GM19455 (cell line): ENCODE results near the gene PRRT1.
"Not testable (repeated sequence)": the region's sequence is repeated elsewhere in the genome, so short reads cannot be mapped to it uniquely, and the experiment has no call there.

Source experiments
- ATAC-seq: cut with Tn5 transposase; IDR thresholded peaks from one replicate; pipeline ENCODE4 v1.9.1; 2021; ENCODE audit not compliant: unreplicated experiment

Gene PRRT1

DNA sequence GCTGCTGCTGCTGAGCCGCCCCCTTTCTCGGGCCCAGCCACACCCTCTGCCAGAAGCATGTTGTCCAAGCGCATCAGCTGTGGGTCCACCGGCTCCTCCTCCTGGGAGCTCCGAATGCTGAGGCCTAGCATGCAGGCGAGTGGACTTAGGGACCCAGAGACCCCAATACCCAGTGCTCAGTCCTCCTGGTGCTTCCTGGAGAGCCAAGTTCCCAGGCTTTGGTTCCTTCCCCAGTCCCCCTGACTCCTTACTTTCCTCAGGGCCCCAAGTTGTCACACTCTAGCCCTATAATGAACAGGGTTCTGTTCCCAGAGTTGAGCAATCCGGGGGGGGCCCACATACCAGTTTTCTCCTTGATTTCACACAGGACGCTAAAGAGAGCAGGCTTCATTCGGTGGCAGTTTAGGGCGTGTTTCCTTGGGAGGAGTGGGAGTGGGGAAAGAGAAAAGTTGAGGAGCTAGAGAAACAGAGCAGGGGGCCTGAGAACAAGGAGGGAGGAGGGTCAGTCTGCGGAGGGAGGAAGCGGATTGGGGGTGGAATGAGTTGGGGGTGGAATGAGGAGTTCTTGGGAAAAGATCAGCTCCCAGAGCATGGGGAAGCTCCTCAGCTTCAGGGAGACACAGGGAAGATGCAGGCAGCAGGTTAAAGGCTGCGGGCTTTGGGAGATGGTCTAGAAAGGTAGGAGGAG is 36.8 kb upstream of the PRRT1 start:
- ATAC-seq, result no peak

DNA sequence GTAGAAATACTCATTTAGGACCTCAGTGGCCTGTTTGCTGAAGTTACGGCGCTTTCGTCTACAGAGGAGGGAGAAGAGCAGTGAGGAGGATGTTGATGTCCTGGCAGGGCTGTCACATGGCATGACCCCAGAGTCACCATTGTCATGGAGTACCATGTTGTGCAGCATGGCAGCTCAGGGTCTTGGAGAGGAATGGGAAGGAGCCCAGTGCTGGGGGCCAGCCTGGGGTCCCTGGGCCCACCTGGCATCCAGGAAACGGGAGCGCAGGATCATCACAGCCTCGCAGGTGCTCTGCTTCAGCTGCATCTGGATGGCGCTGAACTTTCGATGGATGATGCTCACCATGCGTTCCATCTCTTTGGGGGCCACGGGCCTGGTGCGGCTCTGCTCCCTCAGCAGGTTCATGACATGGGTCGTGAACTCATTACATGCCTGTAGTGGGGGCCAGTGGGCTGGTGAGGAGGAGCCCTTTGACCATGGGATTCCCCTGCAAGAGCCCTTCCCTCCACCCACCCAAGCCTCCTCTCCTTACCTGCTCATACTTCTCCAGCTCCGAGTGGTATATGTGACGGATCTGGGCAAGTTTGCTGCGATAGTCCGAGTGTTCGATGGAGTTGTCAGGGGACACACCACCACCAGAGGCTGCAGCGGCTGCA is 36.1 kb upstream of the PRRT1 start:
- ATAC-seq, result not testable (repeated sequence)

DNA sequence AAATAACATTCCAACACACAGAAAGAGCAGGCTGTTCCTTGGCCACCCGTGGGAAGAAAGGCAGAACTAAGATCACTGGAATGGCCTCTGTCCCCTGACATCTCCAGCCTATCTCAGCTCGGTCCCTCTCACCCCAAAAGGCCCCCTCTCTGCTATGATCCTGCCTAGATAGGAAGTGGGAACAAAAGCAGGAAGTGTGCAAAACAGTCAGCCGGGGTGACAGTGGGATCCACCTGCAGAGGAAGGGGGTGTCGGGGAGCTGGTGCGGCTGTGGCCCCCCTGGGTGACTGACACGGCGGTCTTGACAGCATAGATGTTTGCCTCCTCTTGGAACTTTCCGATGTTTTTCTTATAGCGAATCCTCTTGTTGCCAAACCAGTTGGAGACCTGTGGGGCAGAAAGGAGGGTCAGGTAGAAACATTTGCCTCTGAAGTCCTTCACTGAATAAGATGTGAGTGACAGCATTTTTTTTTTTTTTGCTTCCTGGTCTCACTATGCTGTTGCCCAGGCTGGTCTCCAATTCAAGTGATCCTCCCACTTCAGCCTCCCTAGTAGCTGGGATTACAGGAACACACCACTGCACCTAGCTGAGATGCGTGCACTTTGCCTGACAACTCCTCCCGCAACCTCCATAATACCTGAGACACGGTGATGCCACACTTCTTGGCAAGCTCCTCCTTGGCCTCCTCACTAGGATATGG is 35.4 kb upstream of the PRRT1 start:
- no peak for ATAC-seq

DNA sequence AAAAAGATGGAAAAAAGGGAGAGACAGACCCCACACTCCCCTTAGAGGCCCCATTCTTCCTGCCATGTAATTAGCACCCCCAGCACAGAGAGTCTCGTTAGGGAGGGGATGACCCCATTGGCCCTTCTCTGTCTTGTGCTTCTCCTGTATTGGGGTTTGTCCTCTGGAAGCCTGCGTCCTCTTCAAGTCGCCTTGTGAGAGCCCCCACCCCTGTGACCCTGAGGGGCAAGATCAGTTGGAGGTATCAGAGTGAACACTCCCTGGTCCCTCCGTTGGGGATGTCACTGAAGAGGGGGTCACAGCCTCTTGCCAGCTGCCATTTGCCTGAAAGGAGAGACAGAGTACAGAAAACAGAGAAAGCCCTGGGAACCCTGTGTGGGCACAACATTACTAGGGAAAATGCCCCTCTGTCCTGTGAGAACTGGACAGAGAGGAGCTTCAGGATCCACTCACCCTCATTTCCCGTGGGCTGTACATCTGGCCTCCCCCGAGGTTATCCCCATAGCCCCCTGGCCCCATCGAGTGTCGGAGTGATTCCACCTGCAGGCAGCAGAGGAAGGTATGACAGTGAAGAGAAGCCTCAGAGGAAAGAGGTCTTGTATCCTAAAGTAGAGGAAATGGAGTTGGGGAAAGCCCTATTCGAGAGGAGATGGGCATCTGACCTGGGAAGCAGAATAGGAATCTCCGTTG is 34.6 kb upstream of the PRRT1 start:
- not testable (repeated sequence) for ATAC-seq

DNA sequence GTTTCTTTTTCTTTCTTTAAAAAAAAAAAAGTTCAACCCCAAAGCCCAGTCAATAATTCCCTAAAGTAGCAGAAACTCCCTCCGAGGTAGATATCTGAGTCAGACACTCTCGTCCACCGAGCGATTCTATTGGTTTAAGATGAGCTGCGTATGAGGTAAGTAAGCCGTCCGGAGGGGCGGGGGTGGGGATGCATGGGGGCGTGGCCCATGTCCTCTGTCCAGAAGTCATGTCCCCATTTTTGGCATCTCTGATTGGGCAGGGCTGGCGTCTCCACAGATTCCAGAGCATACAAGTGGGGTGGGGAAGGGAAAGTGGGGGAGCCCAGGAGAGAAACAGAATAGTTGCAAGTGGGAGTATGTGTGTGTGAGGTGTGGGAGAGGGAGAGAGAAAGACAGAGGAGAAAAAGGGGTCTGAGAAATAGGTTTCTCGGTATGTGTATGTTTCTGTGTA is 34.0 kb upstream of the PRRT1 start:
- not testable (repeated sequence) for ATAC-seq

DNA sequence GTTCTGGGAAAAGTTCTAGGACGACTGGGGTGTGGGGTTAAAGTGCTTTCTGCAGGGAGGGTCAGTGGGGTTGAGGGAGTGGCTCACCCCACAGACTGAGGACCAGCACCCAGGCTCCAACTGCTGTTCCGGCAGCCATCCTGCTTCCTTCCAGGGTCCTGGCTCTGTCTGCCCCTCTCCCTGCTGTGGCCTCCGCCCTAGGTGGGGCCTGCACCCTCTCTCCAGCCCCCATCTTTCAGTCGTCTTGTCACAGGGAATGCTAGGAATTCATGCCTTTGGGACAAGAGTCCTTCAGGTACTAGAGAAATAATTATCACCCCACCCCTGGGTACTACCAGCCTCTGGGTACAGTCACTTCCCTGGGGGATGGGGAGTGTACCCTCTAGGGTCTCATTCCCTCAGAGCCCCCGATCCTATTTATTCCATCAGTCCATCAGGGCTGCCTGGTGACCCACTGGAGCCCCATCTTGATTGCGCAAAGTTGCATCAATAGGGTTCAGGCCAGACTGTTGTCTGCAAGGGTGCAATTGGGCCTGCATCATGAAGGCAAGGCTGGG is 32.4 kb upstream of the PRRT1 start, which contains the start of gene AGER:
AGER (minus strand) TSS at position 170 of the 557 bp plus-strand sequence; CDS start at position 139, 31 bp downstream.
- ATAC-seq, result no peak

DNA sequence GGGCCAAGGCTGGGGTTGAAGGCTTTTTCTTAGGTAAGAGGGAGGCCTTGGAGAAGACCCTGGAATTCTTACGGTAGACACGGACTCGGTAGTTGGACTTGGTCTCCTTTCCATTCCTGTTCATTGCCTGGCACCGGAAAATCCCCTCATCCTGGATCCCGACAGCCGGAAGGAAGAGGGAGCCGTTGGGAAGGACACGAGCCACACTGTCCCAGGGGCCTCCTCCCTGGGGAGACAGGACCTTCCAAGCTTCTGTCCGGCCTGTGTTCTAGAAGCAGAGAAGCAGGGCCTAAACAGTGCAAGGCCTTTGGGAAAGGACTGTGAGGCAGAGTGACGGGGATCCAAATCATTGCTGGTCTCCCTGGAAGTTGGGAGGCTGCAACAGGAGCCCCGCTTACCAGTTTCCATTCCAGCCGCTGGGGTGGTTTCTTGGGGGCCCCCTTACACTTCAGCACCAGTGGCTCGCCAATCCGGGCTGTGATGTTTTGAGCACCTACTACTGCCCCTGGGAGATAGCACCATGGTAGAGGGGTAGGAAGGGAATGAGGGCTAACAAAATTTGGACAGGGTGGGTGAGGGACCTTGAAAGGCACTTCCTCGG is 31.8 kb upstream of the PRRT1 start:
- ATAC-seq, result no peak

DNA sequence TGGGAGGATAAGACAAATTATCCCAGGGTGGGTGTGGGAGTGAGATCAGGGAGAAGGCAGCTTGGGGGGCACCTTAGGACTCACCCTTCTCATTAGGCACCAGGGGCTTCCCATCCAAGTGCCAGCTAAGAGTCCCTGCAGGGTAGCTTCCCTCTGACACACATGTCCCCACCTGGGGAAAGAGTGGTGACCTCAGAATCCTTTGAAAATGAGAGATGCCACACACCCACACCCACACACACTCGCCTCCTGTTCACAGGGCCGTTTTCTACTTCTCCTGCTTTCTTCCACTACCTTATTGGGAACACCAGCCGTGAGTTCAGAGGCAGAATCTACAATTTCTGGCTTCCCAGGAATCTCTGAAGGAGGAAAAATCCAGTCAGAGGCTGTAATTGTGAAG is 31.3 kb upstream of the PRRT1 start:
- no peak for ATAC-seq

DNA sequence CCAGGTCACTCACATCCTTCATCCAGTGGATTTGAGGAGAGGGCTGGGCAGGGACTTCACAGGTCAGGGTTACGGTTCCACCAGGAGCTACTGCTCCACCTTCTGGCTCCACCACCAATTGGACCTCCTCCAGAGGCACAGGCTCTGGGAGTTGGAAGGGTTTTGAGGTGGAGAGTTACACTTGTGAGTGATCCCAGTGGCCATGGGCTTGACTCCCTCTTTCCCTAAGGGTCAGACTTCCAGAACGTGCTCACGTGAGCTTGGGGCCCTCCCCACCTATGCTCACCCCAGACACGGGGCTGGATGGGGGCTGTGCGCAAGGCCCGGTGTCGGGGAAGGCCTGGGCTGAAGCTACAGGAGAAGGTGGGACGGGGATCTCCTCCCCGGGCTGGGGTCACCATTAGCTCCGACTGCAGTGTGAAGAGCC is 30.8 kb upstream of the PRRT1 start:
- ATAC-seq, result no peak

DNA sequence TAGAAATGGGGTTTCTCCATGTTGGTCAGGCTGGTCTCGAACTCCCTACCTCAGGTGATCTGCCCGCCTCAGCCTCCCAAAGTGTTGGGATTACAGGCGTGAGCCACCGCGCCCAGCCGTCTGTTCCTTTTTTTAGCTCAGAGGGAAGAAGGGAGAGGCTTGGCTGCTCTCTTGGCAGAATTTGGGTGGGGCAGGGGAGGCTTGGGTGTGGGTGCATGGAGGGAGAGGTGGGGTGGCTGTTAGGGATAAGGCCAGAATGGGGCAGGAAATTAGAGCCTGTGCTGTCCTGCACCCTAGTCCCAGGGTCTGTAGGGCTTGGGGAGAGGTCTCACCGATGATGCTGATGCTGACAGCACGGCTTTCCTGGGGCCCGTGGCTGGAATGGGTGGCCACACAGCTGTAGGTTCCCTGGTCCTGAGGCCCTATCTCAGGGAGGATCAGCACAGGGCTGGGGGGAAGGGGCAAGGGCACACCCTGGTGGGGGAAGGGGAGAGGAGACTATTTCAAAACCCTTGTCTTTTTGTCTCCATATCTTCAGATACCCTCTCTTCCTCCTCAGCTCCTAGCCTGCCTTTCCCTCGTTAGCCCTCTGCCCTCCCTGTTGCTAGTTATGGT is 30.3 kb upstream of the PRRT1 start:
- no peak for ATAC-seq

DNA sequence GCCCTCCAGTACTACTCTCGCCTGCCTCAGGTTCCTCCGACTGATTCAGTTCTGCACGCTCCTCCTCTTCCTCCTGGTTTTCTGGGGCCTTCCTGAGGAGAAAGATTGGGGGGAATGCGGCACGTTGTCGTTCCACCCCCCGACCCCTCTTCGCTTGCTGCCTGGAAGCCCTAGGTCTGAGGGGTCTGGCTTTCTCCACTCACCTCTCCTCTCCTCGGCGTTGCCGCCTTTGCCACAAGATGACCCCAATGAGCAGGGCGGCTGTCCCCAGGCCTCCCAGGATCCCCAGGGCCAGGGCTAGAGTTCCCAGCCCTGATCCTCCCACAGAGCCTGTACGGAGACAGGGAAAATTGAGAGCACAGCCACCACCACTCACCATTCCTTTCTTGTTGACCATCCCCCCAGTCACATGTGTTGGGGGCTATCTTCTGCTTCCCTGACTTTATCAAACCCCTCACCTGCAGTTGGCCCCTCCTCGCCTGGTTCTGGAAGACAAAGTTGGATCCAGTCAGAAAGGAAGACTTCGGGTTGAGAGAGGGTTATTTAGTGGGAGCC is 29.5 kb upstream of the PRRT1 start:
- no peak for ATAC-seq

DNA sequence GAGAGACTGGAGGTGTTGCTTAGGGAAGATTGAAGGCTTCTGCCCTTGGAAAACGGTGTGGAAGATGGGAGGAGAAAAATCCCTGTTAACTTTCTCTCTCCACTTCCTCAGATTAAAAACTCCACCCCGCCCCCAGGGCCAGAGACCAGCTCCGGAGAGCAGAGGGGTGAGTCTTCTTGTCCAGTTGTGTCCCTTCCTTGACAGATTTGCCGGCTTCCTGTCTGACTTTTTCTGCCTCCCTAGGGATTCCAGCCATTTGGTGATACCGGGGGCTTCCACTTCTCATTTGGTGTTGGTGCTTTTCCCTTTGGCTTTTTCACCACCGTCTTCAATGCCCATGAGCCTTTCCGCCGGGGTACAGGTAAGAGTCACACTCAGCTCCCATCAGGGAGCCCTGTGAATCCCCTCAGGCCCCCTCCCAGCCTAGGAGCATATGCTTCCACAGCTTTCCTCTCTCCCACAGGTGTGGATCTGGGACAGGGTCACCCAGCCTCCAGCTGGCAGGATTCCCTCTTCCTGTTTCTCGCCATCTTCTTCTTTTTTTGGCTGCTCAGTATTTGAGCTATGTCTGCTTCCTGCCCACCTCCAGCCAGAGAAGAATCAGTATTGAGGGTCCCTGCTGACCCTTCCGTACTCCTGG is 28.1 kb upstream of the PRRT1 start:
- ATAC-seq, result no peak

DNA sequence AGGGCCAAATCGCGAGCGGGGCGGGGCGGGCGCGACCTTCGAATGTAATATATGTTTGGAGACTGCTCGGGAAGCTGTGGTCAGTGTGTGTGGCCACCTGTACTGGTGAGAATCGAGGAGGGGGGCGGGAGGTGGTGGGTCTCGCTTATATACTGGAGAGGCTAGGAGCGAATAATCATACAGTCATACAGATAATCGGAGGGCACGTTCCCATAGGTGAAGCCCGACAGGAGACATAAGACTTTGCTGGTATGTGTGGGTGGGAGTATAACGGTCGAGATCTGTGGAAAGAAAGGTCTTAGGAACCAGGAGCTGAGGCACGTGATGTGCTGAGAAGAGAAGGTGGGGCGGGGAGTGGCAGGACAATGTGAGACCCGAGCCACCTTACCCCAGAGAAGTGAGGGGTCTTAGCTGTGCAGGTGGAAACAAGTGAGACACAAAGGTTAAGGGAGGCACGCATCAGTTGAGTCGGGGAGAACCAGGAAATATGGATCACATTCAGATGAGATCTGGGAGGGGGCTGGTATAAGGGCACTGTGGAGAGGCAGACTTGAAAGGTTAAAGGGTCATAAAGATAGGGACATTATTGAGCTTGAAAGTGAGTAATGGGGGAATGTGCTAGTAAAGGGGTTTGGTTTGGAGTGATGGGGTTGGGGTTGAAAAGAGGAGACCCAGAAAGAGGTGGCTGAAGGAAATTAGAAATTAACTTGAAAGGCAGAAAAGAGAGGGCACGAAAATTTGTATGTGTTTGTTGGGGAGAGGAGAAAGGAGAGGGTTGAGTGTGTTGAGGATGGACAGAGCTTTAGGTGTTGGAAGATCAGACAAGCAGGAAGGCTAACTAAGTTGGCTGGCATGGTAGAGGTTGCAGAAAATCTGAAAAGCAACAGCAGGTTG is 27.1 kb upstream of the PRRT1 start:
- ATAC-seq, result no peak

DNA sequence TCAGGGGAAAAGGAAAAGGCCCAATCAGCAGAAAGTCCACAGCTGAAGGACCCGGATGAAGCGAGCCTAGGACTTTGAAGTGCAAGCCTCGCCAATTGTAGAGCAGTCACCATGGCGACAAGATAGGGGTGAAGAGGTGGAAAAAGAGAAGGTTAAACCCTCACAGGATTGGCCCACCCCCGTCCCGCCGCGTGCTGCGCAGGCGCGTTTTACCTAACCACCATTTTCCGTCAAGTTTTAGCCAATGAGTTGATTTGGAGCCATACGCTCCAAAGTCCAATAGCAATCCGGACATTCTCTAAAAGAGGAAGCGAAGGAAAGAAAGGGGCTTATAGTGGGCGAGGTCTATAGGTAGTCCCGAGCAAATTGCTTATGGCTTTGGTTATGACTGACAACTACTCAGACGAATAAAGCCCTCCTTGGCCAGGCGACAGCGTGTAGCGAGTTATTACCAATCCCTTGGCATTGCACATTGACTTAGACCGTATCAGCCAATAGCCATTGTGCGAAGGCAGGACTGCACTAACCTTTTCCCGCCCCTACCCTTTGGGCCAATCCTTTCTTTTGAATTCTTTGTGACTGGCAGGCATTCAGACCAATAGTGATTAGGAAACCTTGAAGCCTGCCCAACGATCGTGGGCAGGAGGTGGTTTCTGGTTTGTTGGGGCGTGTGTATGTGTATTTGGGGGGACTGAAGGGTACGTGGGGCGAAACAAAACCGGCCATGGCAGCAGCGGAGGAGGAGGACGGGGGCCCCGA is 26.2 kb upstream of the PRRT1 start, which contains the start of gene RNF5:
RNF5 (plus strand) TSS at position 618 of the 759 bp plus-strand sequence; CDS start at position 725, 107 bp downstream.
- ATAC-seq, result peak; percentile 82

DNA sequence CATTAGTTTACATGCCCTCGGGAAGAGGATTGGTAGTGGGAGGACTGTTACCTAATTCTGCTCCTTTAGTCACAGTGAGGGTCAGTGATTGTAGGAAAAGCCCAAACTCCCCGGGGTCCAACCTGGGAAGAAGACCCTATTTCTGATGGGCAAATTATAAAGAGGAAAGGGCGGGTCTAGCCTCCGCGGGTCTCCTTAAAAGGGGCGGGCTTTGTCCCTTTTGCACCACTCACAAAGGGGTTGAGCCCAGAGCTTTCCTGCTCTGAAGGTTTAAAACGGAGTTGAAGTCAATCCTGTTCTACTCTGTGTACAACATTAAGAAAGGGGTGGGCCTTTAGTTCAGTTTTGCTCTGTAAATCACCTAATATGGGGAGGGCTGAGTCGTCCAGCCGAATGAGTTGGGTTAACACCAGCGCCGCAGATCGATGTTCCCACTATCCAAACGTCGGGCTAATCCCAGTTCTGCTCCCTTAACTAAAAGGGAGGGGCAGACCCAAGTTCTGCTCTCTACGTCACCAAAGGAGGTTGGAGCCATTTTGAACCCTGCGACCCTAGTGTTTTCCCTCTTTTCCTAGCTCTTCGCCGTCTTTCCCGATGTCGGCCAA is 25.5 kb upstream of the PRRT1 start:
- no peak for ATAC-seq

DNA sequence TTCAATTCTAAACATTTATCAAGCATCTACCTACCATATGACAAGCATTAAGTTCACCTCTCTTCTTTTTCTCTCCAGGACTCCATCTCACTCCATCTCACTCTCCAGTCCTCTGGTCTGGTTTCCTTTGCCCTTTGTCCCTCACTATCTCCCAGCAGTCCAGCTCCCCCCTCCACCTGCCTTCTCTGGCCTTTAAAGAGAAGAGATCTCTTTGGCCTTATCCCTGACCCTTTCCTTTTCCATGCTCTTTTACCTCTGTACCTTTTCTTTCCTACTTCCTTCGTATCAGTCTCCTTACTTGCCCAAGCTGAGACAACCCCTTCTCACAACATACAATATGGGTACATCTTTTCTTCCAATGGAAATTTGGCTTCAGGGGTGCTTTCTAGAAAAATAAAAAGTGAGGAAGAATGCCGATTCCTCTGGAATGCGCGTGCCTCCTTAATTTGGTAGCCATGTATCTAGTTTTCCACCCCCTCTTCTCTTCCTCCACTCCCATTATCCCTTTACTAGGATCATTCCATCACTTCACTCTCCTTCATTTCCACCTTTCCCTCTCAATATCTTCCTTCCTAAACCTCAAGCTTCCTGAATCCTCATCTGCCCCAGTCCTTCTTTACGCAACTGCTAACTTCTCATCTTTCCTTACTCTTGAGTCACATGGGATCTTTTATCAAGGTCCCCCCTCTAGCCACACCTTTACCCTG is 24.9 kb upstream of the PRRT1 start:
- ATAC-seq, result no peak
